BLaER1 treated with 17β-estradiol and CSF1 and Interleukin-3, amounts not matched to agents 10 nM and 100 nM (cell line): ENCODE data around the gene LTBR.

ENCODE experiments used
- H3K27ac ChIP-seq, 11 experiments: shearing (Covaris generic); formaldehyde crosslinking; 2 replicates each; pipeline ENCODE4 v1.8.1; 2022
- H3K27me3 ChIP-seq, 11 experiments: shearing (Covaris generic); formaldehyde crosslinking; 2 replicates each; pipeline ENCODE4 v1.8.1; 2022
- H3K36me3 ChIP-seq, 11 experiments: shearing (Covaris generic); formaldehyde crosslinking; 2 replicates each; pipeline ENCODE4 v1.8.1; 2022
- H3K4me1 ChIP-seq, 10 experiments: shearing (Covaris generic); formaldehyde crosslinking; 2 replicates each; pipeline ENCODE4 v1.8.1; 2022
- H3K4me2 ChIP-seq, 11 experiments: shearing (Covaris generic); formaldehyde crosslinking; 2 replicates each; pipeline ENCODE4 v1.8.1; 2022
- H3K4me3 ChIP-seq, 10 experiments: shearing (Covaris generic); formaldehyde crosslinking; 2 replicates each; pipeline ENCODE4 v1.8.1; 2022
- H3K9ac ChIP-seq, 11 experiments: shearing (Covaris generic); formaldehyde crosslinking; 2 replicates each; pipeline ENCODE4 v1.8.1; 2022
- H3K9me3 ChIP-seq, 11 experiments: shearing (Covaris generic); formaldehyde crosslinking; replicated peaks in 1 of 11; 2 replicates each; pipeline ENCODE4 v1.8.1; 2022
- H4K20me1 ChIP-seq, 11 experiments: shearing (Covaris generic); formaldehyde crosslinking; 2 replicates each; pipeline ENCODE4 v1.8.1; 2022
- Cebpa-rat ChIP-seq, 11 experiments: shearing (Covaris generic); IDR thresholded peaks; 2 replicates each; pipeline ENCODE4 v1.8.1; 2022

The LTBR gene

GRCh38 chr12:6405963-6406362, 22.0 kb downstream of the LTBR start:
- H3K27ac ChIP-seq = no peak overlapping the region
- no peak overlapping the region for H3K4me3 ChIP-seq
- H3K4me2 ChIP-seq = no peak overlapping the region
- H3K4me1 ChIP-seq = 0 out of 20 replicates have a peak, but pooled peaks cover 0 to 7% (median 0%) of the 10 kb centered on the region in 10 experiments
- H3K9me3 ChIP-seq = no peaks in the 10 kb centered on the region
- peaks cover 0 to 34% (median 0%) of the 10 kb centered on the region in 11 experiments; a peak in 3 of 22 replicates for H3K36me3 ChIP-seq
- H3K9ac ChIP-seq = no peak overlapping the region
- no peaks in the 10 kb centered on the region for H3K27me3 ChIP-seq
- H4K20me1 ChIP-seq = no peaks in the 10 kb centered on the region
- no peak for TF ChIP-seq Cebpa-rat (IDR thresholded peaks at IDR 0.05)

- Histone ChIP-seq H3K4me3 (no peak overlapping the region), H3K4me2 (no peak overlapping the region), H3K9ac (no peak overlapping the region), H4K20me1 (no peaks in the 10 kb centered on the region), H3K9me3 (no peaks in the 10 kb centered on the region), H3K4me1 (0 out of 20 replicates have a peak, but pooled peaks cover 0 to 7% (median 0%) of the 10 kb centered on the region in 10 experiments), H3K27me3 (no peaks in the 10 kb centered on the region), H3K36me3 (peaks cover 0 to 22% (median 0%) of the 10 kb centered on the region in 11 experiments; a peak in 1 of 22 replicates), H3K27ac (no peak overlapping the region)
- TF ChIP-seq Cebpa-rat (IDR thresholded peaks at IDR 0.05) = no peak
Measured at GRCh38 chr12:6407236-6407954, 23.4 kb downstream of the LTBR start.

GRCh38 chr12:6416596-6416995, 32.6 kb downstream of the LTBR start:
- H3K36me3 ChIP-seq = peaks cover 0 to 8% (median 0%) of the 10 kb centered on the region in 11 experiments; a peak in 2 of 22 replicates
- H3K4me3 ChIP-seq = peak overlapping the region in 2 of 10 experiments; percentile 23 to 27; a peak in 2 of 20 replicates
- no peaks in the 10 kb centered on the region for H4K20me1 ChIP-seq
- H3K27ac ChIP-seq = peak overlapping the region in 10 of 11 experiments; percentile 53 to 95 (median 82); a peak in 19 of 22 replicates
- peak overlapping the region in 9 of 11 experiments; percentile 25 to 77 (median 69); a peak in 14 of 22 replicates for H3K9ac ChIP-seq
- H3K27me3 ChIP-seq = no peaks in the 10 kb centered on the region
- peak in 9 of 11 experiments; percentile 80 to 97 (median 94); a peak in 18 of 22 replicates for TF ChIP-seq Cebpa-rat (IDR thresholded peaks at IDR 0.05)
- peaks cover 0 to 15% (median 0%) of the 10 kb centered on the region in 11 experiments; a peak in 7 of 22 replicates for H3K9me3 ChIP-seq
- peaks cover 6 to 76% (median 36%) of the 10 kb centered on the region in 10 experiments; a peak in 17 of 20 replicates for H3K4me1 ChIP-seq
- H3K4me2 ChIP-seq = peak overlapping the region; percentile 23 to 86 (median 71); a peak in 20 of 22 replicates

GRCh38 chr12:6418796-6419195, 34.8 kb downstream of the LTBR start:
- Histone ChIP-seq H3K4me2 (peak overlapping the region in 4 of 11 experiments; percentile 10 to 72 (median 40); a peak in 4 of 22 replicates), H4K20me1 (no peaks in the 10 kb centered on the region), H3K27ac (peak overlapping the region in 6 of 11 experiments; percentile 2 to 95 (median 57); a peak in 5 of 22 replicates), H3K36me3 (peaks cover 0 to 8% (median 0%) of the 10 kb centered on the region in 11 experiments; a peak in 2 of 22 replicates), H3K4me1 (peaks cover 11 to 82% (median 43%) of the 10 kb centered on the region in 10 experiments), H3K27me3 (no peaks in the 10 kb centered on the region), H3K4me3 (no peak overlapping the region), H3K9me3 (peaks cover 0 to 11% (median 0%) of the 10 kb centered on the region in 11 experiments; a peak in 7 of 22 replicates), H3K9ac (no peak overlapping the region)
- TF ChIP-seq Cebpa-rat (IDR thresholded peaks at IDR 0.05) = no peak

GRCh38 chr12:6420364-6420763, 36.4 kb downstream of the LTBR start:
- Histone ChIP-seq H3K27me3 (no peaks in the 10 kb centered on the region), H3K27ac (no peak overlapping the region), H3K4me3 (no peak overlapping the region), H3K36me3 (peaks cover 0 to 8% (median 0%) of the 10 kb centered on the region in 11 experiments; a peak in 2 of 22 replicates), H3K9me3 (peaks cover 0 to 11% (median 0%) of the 10 kb centered on the region in 11 experiments; a peak in 7 of 22 replicates), H3K9ac (no peak overlapping the region), H3K4me1 (peaks cover 26 to 82% (median 54%) of the 10 kb centered on the region in 10 experiments), H4K20me1 (no peaks in the 10 kb centered on the region), H3K4me2 (peak overlapping the region in 1 of 11 experiments; percentile 72; a peak in 1 of 22 replicates)
- no peak for TF ChIP-seq Cebpa-rat (IDR thresholded peaks at IDR 0.05)

GRCh38 chr12:6423267-6424007, 39.5 kb downstream of the LTBR start:
- H3K4me2 ChIP-seq = peak overlapping the region; percentile 76 to 96 (median 93)
- H3K27ac ChIP-seq = peak overlapping the region in 9 of 11 experiments; percentile 88 to 98 (median 96); a peak in 19 of 22 replicates

GRCh38 chr12:6424008-6424347, 40.0 kb downstream of the LTBR start:
- Histone ChIP-seq H3K4me2 (peak overlapping the region; percentile 76 to 96 (median 93)), H3K36me3 (no peaks in the 10 kb centered on the region), H3K4me1 (peaks cover 53 to 83% (median 59%) of the 10 kb centered on the region in 10 experiments), H3K27ac (peak overlapping the region in 9 of 11 experiments; percentile 88 to 98 (median 96); a peak in 19 of 22 replicates), H3K9ac (peak overlapping the region in 9 of 11 experiments; percentile 26 to 89 (median 82); a peak in 14 of 22 replicates), H3K4me3 (0 out of 20 replicates have a peak overlapping the region, but pooled peaks of 1 of the 10 experiments have one; percentile 4), H3K27me3 (no peaks in the 10 kb centered on the region), H3K9me3 (no peaks in the 10 kb centered on the region), H4K20me1 (no peaks in the 10 kb centered on the region)
- no peak; a peak in 1 of 22 replicates for TF ChIP-seq Cebpa-rat (IDR thresholded peaks at IDR 0.05)

More at GRCh38 chr12:6423267-6424007, 39.5 kb downstream of the LTBR start:
- peak in 6 of 11 experiments; percentile 35 to 73 (median 52); a peak in 8 of 22 replicates for TF ChIP-seq Cebpa-rat (IDR thresholded peaks at IDR 0.05)
- Histone ChIP-seq H4K20me1 (no peaks in the 10 kb centered on the region), H3K36me3 (no peaks in the 10 kb centered on the region), H3K9ac (peak overlapping the region in 9 of 11 experiments; percentile 26 to 89 (median 82); a peak in 14 of 22 replicates), H3K4me1 (peaks cover 47 to 83% (median 57%) of the 10 kb centered on the region in 10 experiments), H3K4me3 (0 out of 20 replicates have a peak overlapping the region, but pooled peaks of 1 of the 10 experiments have one; percentile 4), H3K9me3 (no peaks in the 10 kb centered on the region), H3K27me3 (no peaks in the 10 kb centered on the region)

- H3K4me1 ChIP-seq = peaks cover 57 to 81% (median 64%) of the 10 kb centered on the region in 10 experiments
- peak overlapping the region; percentile 23 to 96 (median 93) for H3K4me2 ChIP-seq
- no peak overlapping the region for H3K4me3 ChIP-seq
- no peaks in the 10 kb centered on the region for H3K27me3 ChIP-seq
- H4K20me1 ChIP-seq = no peaks in the 10 kb centered on the region
- TF ChIP-seq Cebpa-rat (IDR thresholded peaks at IDR 0.05) = no peak
- no peaks in the 10 kb centered on the region for H3K9me3 ChIP-seq
- no peaks in the 10 kb centered on the region for H3K36me3 ChIP-seq
- peak overlapping the region in 10 of 11 experiments; percentile 82 to 98 (median 96); a peak in 21 of 22 replicates for H3K27ac ChIP-seq
- peak overlapping the region in 9 of 11 experiments; percentile 77 to 89 (median 84); a peak in 17 of 22 replicates for H3K9ac ChIP-seq
Measured at GRCh38 chr12:6424866-6425265, 40.9 kb downstream of the LTBR start.
